HG03060 (cell line): ENCODE data around the gene DIAPH2.
A peak's percentile ranks its signal among the peaks of the same experiment; 100 is the strongest.

Source experiments
- ATAC-seq: cut with Tn5 transposase; IDR thresholded peaks from one replicate; pipeline ENCODE4 v1.9.1; 2021; ENCODE audit warnings: low read depth, moderate number of reproducible peaks; ENCODE audit not compliant: unreplicated experiment

Gene DIAPH2

DNA sequence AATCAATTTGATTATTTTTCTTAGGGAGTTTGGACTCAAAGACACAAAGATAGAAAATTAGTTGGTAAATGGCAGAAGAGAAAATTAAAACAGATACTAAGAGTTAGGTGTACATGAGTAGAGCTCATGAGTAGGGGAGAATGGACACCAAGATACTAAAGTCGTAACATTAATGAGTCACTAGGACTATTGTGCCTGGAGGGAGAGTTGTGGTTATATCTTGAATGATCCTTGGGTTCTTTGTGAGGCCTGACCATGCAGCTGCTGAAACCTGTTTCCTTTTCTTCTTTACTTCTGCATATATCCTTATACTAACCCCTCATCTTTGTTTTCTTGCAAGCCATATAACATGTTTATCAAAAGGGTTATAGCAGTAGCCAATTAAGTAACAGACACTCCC is 731.8 kb downstream of the DIAPH2 start:
- no peak for ATAC-seq

DNA sequence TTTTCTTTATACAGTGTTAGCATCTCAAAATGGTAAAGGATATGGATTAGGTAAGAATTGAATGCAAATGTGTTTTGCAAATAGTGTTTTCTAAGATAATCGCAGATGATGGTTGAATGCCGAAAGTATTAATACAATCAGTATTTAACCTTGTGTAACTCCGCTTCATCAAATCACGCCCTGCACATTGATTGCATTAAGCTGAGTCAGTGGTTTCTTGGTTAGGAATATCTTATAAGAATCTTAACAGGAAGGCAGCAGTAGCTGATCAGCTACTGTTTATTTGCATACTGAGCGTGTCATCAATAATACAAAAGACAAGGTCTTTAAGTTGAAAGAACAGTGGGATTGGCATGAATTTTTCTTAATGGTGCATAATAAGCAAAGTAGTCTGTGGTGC is 744.5 kb downstream of the DIAPH2 start:
- ATAC-seq = no peak

DNA sequence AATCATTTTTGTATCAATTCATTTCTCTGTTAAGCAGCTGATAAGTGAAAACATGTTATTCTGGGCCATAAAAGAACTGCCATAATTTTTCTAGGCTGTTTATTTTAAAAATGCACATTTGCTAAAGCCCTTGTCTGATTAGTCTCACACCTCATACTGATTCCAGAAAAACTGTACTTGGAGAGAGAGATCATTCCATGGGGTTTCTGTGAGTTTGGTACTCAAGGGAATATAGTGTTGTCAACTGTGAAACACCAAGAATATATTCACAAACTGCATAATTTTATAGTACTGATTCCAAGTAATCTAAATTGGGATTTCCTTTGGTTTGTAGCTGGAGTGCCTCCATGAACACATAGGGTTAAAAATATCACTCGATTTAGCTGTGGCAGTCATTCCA is 746.6 kb downstream of the DIAPH2 start:
- no peak for ATAC-seq

DNA sequence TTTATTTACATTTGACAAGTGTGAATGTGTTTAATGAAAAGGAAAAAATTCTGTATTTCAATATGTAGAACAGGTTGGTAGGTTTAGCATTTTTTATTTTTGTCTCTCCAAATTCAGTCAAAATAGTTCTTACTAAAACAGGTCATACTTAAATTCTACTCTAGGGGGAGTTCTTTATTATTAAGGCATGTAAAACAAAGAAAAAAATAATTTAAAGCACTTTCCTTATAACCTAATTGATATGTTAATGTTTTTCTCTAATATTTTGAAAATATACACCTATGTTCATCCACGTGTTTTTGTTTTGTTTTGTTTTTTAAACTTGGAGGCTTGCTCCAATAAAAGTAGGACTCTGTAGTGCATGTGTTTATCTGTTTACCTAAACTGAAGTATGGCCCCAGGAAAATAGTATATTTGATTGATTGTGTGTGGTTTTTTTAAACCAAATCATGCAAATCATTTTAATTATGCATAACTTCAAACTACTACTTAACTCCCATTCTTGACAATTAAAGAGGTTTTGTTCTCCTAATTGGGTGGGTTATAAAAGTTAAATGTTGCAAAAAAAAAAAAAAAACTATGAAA is 761.7 kb downstream of the DIAPH2 start:
- no peak for ATAC-seq

DNA sequence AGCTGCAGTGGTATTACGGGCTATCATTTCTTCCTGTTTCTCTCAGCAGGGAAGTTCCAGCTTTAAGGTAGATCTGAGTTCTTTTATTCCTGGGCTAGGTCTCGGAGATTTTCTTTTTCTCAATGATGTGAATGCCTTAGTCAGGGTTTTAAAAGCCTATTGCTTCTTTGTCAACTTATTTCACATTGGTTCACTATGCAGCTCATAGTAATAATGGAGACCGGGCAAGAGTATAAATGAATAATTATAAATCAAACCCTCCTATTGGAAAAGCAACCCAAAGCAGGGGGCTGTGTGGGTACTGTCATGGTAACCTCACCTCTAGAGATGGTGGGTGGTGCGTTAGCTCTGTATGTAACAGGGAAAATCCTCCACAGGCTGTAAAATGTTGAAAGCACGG is 762.7 kb downstream of the DIAPH2 start:
- no peak for ATAC-seq

DNA sequence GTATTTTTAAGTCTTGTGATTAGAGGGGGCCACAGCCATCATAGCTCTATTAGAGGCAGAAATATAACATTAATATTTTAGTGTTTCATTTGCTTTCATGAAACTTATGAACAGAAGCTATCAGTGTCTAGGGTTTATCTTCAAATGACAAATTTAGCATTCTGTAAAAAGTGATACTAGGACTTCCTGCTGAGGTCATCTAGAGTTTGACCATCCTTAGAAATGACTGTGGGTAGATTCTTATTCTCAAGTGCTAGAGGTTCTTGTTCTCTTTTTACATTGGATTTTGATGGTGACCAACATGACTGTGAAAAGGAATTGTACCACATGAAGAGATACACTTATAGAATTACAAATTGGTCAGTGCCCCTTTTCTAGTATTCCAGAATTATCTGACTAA is 767.6 kb downstream of the DIAPH2 start:
- ATAC-seq = no peak

DNA sequence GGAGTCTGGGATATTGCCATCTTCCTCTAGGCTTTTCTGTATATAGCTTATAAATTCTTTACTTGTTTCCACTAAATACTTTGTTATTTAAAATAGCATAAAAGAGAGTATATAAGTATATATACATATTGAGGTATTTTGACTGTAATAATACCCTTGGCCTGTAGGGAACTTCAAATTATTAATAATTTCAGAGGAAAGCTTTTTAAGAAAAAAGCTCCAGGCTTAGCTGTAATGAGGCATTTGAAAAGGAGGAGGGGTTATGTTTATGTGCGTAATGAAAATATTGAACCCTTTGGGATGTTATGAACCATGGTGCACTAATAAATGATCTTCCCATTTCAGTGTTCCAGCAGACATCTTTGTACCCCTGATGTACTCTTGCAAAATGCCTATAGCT is 777.1 kb downstream of the DIAPH2 start:
- no peak for ATAC-seq

DNA sequence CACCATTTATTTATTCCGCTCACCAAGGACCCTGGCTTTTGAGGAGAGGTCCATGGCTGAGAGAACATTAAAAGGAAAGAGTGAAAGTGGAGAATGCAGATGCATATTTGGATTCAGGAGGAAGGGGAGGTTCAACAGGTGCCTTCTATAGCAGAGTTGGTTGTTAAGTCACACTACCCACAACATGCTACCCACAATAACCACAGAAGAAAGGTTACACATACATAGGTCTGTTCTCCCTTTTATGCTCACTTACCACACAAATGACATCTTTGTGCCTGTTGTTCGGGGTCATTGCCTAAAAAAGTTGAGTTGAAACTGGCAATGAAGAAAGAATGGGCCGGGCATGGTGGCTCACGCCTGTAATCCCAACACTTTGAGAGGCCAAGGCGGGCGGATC is 786.4 kb downstream of the DIAPH2 start:
- ATAC-seq = no peak

DNA sequence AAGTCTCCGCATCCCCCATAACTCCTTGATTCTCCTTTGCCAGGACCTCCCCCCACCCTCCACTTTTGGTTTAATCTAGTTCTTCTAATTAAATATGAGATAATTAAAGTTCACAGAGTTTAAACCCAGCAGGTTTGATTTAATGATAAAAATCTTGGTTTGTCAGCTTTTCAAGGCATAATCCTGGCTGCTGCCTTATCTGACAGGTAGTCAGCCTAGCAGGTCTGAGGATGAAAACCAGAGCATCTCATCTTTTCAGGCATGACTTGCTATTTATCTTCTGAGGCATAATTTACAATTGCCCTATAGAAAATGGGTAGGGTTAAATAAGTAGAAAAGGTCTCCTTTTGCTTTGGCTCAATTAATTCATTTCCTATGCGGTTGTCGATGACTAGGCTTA is 790.3 kb downstream of the DIAPH2 start:
- no peak for ATAC-seq

DNA sequence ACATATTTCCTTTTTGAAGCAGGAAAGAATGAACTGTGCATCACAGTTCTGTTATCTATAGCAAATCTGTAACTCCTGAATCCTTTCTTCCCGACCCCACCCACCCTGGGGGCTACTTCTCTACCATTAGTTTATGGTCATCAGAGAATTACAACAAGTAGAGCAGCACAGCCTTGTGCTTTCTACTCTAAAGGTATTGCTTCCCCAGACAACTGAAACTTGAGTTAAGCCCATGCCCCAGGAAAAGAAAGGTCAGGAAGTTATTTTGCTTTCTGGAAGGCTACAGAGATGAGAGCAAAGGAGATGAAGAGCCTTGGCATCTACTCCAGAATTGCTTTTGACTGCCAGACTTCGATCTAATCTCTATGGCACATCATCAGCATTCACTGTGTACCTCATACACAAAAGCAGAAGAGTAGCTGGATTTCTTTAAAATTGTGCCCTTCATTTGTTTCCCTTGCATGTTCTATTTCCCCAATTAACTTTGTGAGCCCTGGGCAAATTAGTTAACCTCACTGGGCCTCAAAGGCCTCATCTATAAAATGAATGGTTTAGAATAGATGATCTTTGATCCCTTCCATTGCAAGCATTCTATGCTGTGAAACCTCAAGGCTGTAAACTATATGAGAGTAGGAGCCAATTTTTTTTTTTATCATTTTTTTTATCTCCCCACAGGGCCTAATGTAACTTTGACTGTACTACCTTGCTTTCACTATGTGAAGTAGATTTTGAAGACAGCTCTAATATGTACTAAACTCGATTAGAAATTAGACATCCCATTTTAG is 794.7 kb downstream of the DIAPH2 start:
- no peak for ATAC-seq

DNA sequence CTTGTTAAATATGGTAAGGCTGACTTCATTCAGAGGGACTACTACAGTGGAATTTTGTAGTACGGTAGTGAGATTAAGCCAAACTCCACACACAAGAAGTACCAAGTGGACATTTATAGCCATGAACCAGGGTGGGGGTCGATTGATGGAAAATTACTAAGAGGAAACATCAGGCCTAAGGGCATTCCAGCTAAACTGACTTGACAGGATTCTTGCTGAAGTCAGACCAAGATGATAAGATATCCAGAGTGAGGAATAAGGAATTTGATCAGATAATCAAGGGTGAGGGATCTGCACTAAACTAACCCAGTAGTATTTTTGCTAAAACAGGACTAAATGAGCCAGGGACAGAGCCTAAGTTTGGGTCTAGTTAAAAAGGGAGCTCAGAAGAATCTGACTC is 796.6 kb downstream of the DIAPH2 start:
- ATAC-seq = no peak

DNA sequence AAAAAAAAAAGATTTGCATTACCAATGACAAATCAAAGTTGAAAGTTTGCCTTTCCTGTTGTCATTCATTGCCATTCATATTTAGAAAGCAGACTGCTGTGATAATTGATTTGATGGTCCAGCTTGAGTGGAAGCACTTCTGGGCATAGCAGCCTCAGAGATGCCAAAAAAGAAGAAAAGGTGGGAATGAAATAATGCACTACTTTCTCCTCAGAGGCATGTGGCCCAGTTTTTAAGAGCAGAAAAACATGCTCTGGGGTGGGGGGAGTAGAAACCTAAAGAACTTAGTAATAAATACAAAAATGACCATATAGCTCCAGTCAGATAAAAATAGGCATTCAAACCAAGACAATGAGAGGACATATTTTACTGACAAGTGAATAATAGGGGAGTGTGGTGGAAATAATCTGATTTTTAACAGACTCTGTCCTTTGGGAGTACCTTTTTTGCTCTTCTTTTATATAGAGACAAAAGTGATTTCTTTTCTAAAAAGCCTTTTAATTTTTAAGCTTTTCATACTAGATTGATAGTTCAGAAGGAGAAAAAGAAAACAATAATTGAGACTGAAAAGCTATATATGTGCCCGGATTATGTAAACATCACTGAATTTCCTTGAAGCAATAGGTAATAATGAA is 798.1 kb downstream of the DIAPH2 start:
- ATAC-seq = no peak

DNA sequence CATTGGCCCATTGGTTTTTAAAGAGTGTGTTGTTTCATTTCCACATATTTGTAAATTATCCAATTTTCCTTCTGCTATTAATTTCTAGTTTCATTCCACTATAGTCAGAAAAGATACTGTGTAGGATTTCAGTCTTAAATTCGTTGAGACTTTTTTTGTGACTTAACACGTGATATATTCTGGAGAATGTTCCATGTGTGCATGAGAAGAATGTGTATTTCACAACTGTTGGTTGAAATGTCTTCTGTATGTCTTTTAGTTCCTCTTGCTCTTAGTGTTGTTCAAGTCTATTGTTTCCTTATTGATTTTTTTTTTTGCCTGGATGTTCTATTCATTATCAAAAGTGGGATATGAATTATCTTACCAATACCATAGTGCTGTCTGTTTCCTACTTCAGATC is 806.0 kb downstream of the DIAPH2 start:
- no peak for ATAC-seq

DNA sequence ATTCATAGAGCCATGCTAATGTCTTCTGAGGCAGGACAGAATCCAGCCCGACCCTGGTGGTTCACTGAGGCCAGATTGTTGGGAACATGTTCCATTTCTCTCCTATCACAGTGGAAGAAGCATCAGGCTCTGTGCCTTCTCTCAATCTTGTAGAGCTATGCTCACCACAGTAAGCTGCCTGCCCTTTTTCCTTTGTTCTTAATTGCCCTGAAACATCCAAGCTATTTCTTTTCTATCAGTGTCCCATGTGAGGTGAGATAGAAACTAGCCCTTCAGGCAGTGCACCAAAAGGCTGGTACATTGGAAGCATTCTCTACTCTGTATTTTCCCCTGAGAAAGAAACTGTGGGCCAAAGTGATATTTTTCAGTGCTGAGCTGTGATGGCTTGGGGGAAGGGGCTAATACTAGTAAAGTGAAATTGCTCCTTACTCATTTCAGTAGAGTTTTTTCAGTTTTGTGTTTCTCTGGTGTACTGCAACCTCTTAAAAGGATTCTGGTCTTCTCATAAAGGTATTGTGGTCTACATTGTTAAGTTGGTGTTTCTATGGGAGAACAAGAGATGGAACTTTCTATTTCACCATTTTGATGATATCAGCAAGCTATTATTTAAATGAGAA is 810.2 kb downstream of the DIAPH2 start:
- ATAC-seq = peak; percentile 94

DNA sequence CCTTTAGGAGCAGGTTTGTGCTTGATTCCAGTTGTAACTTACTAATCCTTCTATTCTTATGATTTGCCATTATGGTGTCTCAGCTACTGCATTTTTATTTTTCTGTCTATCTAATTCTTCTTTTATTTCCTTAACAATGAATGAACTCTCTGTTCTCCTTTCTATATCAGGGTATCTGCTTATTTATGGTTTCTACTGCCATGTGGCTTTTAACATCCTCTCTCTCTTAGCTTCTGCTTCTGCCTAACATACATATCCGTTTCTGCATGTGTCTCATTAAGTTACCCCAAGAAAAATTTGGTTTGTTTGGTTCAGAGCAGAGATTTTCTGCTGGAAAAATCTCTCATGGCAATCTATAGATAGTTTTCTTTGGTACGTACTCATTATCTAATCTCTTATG is 813.5 kb downstream of the DIAPH2 start:
- ATAC-seq = no peak

DNA sequence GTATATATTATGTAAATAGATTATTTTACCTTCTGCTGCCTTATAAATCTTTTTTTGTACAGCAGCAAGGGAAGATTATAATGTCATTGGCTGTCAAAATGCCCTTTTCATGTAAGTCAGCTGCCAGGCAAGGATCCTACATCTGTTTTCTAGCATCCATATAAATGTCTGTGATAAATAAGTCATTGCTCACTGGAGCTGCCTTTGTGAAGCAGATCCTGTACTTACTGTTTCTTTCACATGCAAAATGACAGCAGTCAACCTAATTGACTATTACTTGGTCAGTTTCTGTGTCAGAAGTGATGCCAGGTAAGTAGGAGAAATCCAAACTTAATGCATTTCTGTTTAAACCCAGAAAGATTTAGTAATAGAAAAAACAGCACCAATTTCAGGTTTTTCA is 819.8 kb downstream of the DIAPH2 start:
- ATAC-seq = no peak

DNA sequence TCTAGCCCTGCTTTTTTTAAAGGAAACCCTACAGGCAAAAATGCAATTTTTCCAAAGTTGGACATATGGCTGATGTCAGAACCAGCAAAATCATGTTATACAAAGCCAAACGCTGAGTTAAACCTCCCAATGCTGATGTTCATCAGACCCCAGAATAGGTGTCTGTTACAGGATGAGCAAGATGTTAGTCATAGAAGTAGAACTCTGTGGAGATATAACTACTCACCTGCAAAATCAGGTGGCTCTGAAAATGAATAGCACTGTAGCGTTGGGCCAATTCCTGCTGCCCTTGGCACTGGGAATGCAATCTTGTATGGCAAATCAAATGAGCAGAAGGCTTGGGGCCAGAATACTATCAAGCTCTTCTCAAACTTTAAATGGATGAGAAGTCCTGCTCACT is 833.1 kb downstream of the DIAPH2 start:
- no peak for ATAC-seq

DNA sequence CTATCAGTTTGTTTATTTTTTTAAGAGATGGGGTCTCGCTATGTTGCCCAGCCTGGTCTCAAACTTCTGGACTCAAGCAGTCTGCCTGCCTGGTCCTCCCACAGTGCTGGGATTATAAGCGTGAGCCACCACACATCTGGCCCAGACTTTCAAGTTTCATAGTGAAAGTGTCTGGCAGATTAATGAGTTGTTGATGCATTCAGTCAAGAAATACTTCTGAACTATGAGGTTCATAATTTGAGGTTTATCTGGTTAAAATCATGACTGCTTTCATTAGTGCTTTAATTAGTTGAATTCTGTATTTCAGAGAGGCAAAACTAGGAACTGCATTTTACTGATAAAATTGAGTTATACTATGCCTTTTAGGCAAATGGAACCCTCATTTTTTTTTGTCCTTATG is 837.7 kb downstream of the DIAPH2 start:
- no peak for ATAC-seq

DNA sequence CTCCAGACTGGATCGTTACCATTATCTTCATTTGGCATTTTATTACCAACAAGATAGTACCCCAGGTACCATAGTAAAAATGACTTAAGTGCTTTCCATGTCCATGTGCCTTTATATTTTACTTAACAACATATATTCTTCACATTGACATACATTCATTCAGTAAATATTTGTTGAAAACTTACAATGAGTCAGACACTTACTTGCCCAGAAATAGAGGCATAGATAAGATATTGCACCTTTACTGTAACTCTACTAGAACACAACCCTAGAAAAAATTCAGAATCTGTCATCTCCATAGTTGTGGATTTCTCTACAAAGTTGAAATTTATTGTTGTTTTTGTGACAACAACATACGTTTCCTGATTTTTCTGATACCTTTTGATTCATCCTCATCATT is 839.7 kb downstream of the DIAPH2 start:
- ATAC-seq = no peak

DNA sequence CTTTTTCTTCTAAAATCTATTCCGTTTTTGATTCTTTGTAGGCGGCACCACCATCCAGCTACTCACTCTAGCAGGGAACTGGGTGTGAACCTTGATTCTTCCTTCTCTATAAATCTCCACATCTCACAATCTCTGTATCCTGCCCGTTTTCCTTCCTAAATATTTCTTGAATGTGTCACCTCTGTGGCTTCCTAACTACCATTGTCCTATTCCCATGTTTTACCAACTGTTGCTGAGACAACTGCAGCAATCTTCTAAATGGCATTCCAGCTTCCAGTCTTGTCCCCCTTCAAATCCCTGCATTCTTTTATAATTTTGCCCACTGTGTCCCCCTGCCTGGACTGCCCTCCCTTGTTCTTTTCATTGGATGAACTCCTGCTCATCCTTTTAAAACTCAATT is 840.4 kb downstream of the DIAPH2 start:
- no peak for ATAC-seq

DNA sequence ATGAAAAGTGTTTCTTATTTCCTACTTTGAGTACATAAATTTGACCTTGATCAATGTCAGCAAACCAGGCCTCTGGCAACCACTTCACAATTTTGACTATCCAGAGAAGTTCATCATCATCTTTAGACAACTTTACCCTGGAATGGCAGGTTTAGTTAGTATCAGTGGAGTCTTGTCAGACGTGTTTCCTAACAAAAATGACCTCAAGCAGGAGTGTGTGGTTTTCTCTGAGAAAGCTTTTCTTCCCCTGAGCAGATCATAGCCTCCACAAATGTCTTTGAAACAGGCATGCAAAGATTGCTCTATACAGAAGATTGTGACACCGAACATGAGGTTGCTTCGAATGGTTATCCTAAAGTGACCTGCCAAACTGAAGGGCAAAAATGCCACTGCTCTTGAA is 841.3 kb downstream of the DIAPH2 start:
- ATAC-seq = no peak

DNA sequence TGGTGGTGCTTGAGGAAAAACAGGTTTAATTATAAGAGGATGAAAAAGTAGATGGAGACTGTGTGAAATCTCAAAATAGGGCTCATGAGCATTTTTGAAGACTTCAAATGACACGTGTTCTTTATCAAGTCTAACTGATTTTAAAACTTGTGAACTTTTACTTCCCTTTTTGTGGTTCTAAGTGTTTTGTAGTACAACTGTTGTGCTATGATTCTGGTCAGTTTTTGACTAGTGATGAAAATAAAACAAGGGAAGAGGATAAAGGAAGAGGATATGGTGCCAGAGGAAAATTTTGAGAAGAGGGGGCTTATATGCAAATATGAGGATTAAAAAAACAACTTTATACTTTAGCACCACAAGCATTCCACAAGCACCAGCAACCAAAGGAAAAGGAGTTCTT is 843.1 kb downstream of the DIAPH2 start:
- no peak for ATAC-seq
